Measurements from ENCODE around the gene NR1H3.

GRCh38 chr11:47299078-47299477 is 41.3 kb downstream of the NR1H3 start:
- TF ChIP-seq, protein P1, sequence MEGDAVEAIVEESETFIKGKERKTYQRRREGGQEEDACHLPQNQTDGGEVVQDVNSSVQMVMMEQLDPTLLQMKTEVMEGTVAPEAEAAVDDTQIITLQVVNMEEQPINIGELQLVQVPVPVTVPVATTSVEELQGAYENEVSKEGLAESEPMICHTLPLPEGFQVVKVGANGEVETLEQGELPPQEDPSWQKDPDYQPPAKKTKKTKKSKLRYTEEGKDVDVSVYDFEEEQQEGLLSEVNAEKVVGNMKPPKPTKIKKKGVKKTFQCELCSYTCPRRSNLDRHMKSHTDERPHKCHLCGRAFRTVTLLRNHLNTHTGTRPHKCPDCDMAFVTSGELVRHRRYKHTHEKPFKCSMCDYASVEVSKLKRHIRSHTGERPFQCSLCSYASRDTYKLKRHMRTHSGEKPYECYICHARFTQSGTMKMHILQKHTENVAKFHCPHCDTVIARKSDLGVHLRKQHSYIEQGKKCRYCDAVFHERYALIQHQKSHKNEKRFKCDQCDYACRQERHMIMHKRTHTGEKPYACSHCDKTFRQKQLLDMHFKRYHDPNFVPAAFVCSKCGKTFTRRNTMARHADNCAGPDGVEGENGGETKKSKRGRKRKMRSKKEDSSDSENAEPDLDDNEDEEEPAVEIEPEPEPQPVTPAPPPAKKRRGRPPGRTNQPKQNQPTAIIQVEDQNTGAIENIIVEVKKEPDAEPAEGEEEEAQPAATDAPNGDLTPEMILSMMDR (IDR thresholded peaks at IDR 0.05): no peak
- TF ChIP-seq RAD21 (conservative IDR thresholded peaks at IDR 0.05 in 1 of 2, IDR thresholded peaks at IDR 0.05 in 1 of 2): no peak
- no peak for TF ChIP-seq ZFP36 (IDR thresholded peaks at IDR 0.05; ENCODE audit: borderline replicate concordance, partially characterized antibody)
- TF ChIP-seq BHLHE40 (IDR thresholded peaks at IDR 0.05; ENCODE audit: low read depth, low read length): no peak
- TF ChIP-seq JUNB (IDR thresholded peaks at IDR 0.05): no peak
- TF ChIP-seq, protein P2, sequence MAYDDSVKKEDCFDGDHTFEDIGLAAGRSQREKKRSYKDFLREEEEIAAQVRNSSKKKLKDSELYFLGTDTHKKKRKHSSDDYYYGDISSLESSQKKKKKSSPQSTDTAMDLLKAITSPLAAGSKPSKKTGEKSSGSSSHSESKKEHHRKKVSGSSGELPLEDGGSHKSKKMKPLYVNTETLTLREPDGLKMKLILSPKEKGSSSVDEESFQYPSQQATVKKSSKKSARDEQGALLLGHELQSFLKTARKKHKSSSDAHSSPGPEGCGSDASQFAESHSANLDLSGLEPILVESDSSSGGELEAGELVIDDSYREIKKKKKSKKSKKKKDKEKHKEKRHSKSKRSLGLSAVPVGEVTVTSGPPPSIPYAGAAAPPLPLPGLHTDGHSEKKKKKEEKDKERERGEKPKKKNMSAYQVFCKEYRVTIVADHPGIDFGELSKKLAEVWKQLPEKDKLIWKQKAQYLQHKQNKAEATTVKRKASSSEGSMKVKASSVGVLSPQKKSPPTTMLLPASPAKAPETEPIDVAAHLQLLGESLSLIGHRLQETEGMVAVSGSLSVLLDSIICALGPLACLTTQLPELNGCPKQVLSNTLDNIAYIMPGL (CRISPR knock-in tag; IDR thresholded peaks at IDR 0.05; ENCODE audit: borderline replicate concordance): no peak
- TF ChIP-seq CHD4 (IDR thresholded peaks at IDR 0.05; ENCODE audit: borderline replicate concordance): no peak
- TF ChIP-seq PBX3 (IDR thresholded peaks at IDR 0.05): no peak
- TF ChIP-seq RFX5 (IDR thresholded peaks at IDR 0.05): no peak
- no peak for TF ChIP-seq POLR2A (IDR thresholded peaks at IDR 0.05; ENCODE audit: low read length)
- no peak for TF ChIP-seq EP300 (IDR thresholded peaks at IDR 0.05)
- TF ChIP-seq REST (IDR thresholded peaks at IDR 0.05): no peak

Measured in A549 (cell line).